GM18526 (cell line): ENCODE measurements around the gene GSTT4.

Experiments
- POLR2A ChIP-seq: IDR thresholded peaks from 3 replicates; pipeline ENCODE4 v1.6.1; 2011; ENCODE audit not compliant: insufficient read length; ENCODE audit errors: extremely low read depth

GSTT4 gene

DNA sequence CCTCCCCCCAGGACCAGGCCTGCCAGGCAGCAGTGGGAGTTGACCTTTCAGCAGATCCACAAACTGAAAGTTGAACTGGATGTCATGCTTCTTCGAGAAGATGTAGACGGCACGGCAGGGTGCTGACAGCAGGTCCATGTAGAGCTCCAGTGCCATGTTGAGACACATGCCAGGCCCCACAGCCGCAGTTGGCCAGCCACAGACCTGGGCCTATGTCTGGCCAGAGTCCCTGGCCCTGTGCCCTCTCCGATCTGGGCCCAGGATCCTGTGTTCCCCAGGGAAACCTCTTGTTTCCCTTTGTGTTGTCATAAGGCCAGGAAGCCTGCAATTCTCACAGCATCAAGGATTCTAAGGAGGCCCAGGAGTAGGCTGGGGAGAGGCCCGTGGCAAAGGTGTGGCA lies at the start of gene GSTT4:
GSTT4 (minus strand) TSS at position 253 of the 400 bp plus-strand sequence; CDS start at position 156, 97 bp downstream.
- TF ChIP-seq POLR2A, result no peak

DNA sequence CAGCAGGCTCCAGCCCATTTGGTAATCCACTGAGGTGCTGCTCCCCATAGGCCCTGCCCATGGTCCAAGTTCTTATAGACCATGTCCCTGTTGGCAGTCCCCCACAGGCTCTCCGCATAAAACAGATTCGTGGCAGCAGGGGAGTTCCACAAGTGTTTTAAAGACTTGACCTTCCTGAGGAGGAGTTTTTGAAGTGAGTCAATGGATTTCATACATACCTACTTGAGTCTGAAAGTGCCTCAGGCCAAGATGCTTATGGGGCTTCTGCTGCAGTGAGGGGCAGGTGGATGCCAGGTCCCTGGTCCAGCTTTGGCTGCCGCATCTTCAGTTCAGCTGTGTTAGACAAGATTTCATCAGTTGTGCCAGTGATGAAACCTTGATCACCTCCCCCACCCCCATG lies 49.1 kb upstream of the GSTT4 start:
- TF ChIP-seq POLR2A, result no peak

DNA sequence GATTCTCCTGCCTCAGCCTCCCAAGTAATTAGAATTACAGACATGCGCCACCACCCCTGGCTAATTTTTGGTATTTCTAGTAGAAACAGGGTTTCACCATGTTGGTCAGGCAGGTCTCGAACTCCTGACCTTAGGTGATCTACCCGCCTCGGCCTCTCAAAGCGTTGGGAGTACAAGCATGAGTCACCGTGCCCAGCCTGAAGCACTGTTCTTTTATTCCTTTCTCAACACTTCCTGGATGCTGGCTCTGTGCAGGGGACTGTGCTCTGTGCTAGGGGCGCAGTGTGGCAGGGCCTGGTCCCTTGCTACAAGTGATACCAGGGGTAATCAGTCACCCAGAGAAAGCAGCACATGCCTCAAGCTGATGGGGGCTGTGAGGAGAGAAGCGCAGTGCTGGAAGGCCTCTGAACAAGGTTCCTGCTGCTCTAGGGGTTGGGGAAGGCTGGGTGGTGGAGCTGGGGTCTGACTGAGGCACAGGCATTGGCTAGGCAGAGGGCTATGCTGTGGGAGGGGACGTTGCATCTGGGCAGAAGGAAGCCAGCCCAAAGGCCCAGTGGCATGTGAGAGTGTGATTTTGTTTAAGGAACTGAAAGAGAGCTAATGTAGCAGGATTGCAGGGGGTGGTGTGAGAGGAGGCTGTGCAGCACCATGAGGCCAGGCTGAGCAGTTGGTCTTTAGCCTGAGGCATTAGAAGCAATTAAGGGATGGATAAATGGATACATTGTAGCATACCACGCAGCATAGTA lies 48.4 kb upstream of the GSTT4 start:
- TF ChIP-seq POLR2A, result no peak

DNA sequence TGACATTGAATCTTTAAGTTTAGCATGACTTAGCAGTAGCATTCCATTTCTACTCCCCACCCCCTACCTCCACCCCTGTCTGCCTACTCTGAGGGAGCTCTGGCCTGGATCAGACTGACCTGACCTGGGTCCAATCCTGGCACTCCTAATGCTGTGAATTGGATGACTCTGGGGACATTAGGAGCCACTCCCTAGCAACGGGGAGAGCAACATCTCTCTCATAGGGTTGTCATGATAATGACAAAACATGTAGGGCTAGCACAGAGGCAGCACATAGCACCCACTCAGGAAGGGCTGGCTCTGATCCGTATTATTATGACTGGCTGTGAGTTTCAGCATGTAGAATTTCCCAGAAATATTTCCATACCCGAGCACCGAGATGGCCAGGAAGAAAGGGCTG lies 46.3 kb upstream of the GSTT4 start:
- TF ChIP-seq POLR2A, result no peak

DNA sequence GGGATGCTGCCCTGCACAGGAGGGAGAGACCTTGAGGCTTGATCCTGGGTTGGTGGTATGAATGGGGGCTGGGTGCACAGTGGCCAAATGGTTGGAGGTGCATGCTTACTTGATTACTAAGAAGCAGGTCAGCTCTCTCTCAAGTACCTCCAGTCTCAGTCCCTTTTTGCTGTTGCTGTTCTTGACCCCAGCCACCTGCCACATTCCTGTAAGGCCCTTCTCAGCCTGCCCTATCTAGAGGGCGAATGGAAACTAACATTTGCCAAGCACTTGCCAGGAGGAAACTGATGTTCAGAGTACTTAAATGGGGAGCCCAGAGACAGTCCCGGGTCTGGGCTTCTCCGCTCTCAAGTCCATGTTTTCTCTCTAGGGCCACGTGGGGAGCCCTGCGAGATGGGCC lies 45.8 kb upstream of the GSTT4 start:
- no peak for TF ChIP-seq POLR2A

DNA sequence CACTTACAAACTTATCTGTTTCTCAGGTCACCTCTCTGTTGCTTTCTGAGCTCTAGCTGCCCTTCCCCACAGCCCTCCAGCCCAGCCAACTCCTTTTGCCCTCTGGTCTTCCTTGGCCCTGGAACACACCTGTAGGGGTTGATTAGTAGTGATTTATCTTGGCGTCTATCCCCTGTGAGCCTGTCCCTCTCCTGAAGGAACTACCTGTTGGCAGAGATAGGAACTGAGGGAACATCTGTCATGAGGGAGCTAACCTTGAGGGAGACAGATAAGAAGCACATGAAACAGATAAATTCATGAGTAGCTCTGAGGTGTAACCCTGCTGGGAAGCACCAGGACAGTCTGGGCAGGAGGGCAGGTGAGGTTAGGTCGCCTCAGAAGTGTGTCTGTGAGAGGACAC lies 44.7 kb upstream of the GSTT4 start:
- TF ChIP-seq POLR2A, result no peak

DNA sequence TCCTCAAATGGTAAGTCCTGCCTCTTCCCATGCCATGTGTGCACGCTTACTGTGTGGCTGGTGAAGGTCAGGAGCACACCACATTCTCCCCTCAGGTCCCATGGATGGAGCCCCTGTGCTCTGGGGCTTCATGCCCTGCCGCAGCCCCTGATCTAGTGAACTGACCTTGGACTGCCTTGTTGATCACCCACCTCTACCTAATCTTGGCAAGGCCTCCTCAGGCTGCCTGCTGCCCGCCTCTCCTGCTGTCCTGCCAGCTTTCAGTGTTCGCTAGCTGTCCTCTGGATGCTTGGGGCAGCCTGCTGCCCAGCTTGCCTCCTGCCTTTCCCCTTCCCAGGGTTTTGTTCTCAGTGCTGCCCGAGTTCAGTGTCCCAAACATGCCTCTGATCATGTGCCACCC lies 44.0 kb upstream of the GSTT4 start:
- no peak for TF ChIP-seq POLR2A

DNA sequence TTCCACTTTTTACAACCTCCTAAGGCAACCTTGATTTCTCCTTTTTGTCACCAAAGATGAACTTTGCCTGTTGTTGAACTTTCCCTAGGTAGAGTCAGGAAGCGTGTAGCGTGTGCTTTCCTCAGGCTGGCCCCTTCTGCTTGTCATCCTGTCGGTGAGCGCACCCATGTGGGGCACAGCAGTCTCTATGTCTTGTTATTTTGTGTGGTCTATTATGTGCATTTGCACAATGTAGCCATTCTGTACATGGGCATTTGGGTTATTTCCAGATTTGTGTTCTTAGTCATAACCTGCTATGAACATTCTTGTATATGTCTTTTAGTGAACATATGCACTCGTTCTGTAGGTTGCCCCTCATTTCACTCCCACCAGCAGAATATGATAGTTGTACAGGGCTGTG lies 40.8 kb upstream of the GSTT4 start:
- no peak for TF ChIP-seq POLR2A

DNA sequence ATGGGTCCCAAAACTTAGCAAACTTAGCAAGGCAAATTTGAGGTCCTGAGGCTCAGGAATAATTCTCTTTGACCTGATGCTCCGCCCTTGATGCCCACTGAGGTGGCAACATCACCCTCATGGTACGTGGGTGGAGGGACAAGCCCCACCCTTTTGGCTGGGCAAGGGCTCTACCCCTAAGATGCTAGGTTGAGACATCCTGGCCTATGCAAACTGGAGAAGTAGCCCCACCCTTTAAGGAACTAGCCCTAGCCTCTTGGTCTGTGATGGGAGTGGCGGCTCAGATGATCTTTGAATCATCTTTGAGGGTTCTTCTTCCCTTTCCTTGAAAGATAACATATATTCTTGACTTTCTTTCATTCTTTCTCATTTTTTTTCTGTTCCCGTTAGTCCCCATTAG lies 38.7 kb upstream of the GSTT4 start:
- TF ChIP-seq POLR2A, result no peak

DNA sequence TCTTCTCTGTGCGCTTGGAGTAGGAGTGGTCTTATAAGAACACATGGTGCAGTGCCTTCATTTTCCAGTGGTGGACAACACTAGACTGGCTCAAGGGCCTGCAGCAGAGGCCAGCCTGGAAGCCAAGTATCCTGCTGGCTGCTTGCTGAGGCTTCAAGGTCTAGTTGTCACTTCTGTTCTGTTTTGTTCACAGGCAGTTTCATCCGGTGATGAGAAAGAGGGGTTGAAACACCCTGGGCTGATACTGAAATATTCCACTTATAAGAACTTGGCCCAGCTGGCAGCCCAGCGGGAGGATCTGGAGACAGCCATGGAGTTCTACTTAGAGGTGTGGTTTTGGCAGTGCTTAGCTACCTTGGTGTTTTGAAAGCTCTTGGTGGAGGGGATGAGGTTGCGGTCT lies 35.7 kb upstream of the GSTT4 start:
- TF ChIP-seq POLR2A, result no peak

DNA sequence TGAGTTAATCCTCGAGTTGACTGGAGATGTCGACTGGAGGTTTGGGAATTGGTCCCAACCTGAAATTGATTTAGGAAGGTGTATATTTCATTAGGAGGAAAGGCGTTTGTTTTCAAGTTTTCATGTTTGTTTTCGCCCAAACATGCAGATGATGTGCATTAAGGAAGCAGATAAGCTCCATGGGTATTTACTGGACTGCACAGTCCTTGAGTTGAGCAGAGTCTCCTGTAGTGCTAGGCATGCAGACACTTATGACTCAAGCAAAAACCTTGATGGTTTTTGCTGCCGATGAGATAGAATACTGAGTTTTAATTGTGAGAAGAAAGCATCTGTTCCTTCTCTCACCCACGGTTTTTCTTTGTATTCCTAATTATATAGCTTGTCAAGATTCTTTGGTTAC lies 33.8 kb upstream of the GSTT4 start:
- TF ChIP-seq POLR2A, result no peak

DNA sequence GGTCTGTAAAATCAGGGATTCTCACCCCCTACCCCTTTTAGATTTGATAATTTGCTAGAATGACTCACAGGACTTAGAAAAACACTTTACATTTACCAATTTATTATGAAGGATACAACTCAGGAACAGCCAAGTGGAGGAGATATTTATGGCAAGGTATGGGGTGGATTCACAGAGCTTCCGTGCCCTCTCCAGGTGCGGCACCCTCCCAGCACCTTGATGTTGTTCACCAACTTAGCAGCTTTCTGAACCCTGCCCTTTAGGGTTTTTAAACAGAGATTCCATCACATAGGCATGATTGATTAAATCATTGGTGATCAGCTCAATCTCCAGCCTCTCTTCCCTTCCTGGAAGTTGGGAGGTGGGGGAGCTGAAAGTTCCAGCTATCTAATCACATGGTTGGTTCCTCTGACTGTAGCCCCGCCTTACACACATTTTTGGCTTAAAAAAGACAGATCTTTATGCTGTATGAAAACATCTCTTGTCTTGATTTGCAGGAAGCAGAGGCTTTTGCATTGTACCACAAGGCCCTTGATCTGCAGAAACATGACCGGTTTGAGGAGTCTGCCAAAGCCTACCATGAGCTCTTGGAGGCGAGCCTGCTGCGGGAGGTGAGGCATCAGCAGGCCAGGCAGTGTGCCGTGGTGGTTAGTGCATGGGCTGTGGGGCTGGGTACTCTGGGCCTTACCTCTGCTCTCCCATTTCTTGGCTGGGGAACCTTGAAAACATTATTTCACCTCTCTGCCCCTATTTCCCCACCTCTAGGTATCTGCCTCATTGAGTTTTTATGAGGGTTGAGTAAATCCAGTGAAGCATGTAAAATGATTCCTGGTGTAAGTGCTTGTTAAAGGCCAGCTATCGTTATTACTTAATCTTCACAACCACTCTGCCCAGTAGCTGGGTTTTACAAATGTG lies 32.9 kb upstream of the GSTT4 start:
- TF ChIP-seq POLR2A, result no peak

DNA sequence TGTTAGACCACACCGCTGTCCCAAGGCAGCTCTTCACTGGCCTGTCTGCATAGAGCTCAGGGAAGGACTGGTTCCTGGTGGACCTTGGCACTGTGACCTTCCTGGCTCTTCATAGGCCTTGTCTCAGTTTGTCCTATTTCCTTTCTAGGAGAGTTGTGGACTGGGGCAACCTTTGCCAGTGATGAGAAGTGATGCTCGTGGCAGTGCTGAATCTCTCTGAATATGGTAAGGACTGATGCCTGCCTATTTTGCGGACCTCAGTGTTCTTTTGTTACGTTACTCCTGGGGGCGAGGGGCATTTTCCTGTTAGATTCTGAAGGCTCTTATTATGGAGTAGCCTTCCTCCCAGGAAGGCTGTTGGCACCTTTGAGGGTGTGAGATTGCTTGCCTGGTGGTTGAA lies 30.0 kb upstream of the GSTT4 start:
- no peak for TF ChIP-seq POLR2A

DNA sequence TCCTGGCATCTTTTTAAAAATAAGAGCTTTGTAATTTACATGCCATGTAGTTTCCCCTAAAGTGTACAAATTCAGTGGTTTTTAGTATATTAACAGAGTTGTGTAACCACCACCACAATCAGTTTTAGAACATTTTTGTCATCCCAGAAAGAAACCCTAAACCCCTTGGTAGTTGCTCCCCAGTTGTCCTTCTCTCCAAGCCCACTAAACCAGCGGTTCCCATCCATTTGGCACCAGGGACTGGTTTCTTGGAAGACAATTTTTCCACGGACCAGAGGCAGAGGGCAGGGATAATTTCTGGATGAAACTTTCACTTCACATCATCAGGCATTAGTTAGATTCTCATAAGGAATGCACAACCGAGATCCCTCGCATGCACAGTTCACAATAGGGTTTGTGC lies 28.5 kb upstream of the GSTT4 start:
- no peak for TF ChIP-seq POLR2A

DNA sequence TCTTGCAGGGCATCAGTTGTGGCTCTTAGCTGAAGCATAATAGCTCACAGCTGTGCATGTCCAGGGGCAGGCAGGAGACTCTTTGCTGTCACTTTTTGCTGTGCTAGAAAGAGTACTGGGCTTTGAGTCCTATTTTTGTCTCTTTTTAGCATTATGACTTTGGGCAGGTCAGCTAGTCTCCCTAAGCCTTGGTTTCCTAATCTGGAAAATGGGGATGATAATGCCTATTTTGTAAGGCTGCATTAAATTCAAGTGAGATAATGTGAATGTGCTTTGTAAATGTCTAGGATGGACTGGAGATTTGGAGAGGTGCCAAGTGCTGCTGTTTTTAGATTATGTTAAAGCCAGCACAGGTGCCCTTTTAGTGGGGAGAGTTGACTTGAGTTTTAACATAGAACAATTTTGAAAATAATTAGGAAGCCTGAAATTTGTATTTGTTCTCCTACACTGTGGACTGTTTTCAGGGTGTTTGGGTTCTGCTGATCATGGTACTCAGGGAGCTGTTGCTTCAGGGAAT lies 25.0 kb upstream of the GSTT4 start:
- no peak for TF ChIP-seq POLR2A

DNA sequence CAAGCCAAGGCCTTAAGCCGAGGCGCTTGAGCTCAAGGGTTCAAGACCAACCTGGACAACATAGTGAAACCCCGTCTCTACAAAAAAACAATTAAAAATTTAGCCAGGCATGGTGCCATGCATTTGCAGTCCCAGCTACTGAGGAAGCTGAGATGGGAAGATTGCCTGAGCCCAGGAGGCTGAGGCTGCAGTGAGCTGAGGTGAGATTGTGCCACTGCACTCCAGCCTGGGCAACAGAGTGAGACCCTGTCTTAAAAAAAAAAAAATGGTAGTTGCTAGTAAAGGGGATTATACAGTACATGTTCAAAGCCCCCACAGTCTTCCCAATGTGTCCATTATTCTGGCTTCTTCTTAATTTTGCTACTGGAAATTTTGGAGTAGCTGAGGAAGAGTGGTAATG lies 24.1 kb upstream of the GSTT4 start:
- no peak for TF ChIP-seq POLR2A
